Endothelial cell of umbilical vein (primary cell): ENCODE measurements around the gene STAC2. TPM values are rescaled to one million over a fixed set of nuclear protein-coding genes. Genes with fewer than 3 reads are reported as not detected.

Experiments used
- BruUV-seq: library from RNA; stranded (reverse); fragments of 400-500 nt; replicated peaks from 2 replicates; lab custom pipeline; 2021; lab: Mats Ljungman, UMichigan
- CTCF ChIA-PET: fragments of 300-600, 350-600 bp; sonication (Branson Sonifier 250); formaldehyde crosslinking; loops from one replicate; lab custom pipeline; 2021; ENCODE audit warnings: antibody characterized with exemption, inconsistent platforms; lab: Charles Lee
- POLR2A ChIA-PET: fragments of 300-600, 350-600 bp; sonication (Branson Sonifier 250); formaldehyde crosslinking; loops from one replicate; lab custom pipeline; 2021; ENCODE audit warnings: antibody characterized with exemption, inconsistent platforms; lab: Charles Lee
- DNase-seq: peaks from one replicate; pipeline ENCODE4 v3.0.0-alpha.2; 2011; ENCODE audit warnings: low read depth, low spot score
- FAIRE-seq: peaks from 2 replicates; lab custom pipeline; 2011; peaks lifted over from hg19 to GRCh38; lab: Jason Lieb, UNC
- H2AFZ ChIP-seq: 2 replicates; pipeline ENCODE4 v1.6.0; 2012; ENCODE audit warnings: low read depth, low read length, control low read depth, inconsistent platforms
- H3K27ac ChIP-seq: 2 replicates; pipeline ENCODE4 v1.5.1; 2011; ENCODE audit warnings: low read depth, mild to moderate bottlenecking, control low read depth, low read length, moderate library complexity; ENCODE audit not compliant: insufficient read depth
- H3K27me3 ChIP-seq, 2 experiments: 2 replicates each; pipeline versions ENCODE4 v1.6.0 to v1.6.1; 2011; ENCODE audit warnings: low read length in 2 of 2, mixed read lengths in 1 of 2; ENCODE audit not compliant: control insufficient read depth in 2 of 2, insufficient read depth in 2 of 2
- H3K36me3 ChIP-seq, 2 experiments: 2 replicates in 1 of 2; 3 replicates in 1 of 2; pipeline ENCODE4 v1.5.1; 2011; ENCODE audit warnings: low read length in 2 of 2, mild to moderate bottlenecking in 1 of 2, moderate library complexity in 1 of 2; ENCODE audit not compliant: control insufficient read depth in 2 of 2, insufficient read depth in 2 of 2; ENCODE audit errors: extremely low read depth in 1 of 2
- H3K4me1 ChIP-seq: 3 replicates; pipeline ENCODE4 v1.5.1; 2011; ENCODE audit warnings: mild to moderate bottlenecking, low read length; ENCODE audit not compliant: control insufficient read depth, insufficient read depth; ENCODE audit errors: extremely low read depth
- H3K4me2 ChIP-seq: 2 replicates; pipeline ENCODE4 v1.6.1; 2011; ENCODE audit warnings: low read length, control low read depth, mixed read lengths; ENCODE audit not compliant: insufficient read depth
- H3K4me3 ChIP-seq, 3 experiments: fragments of 200-600 bp in 1 of 3; sonication (generic), shearing (Covaris generic) in 1 of 3; replicated peaks in 1 of 3; 2 replicates each; pipeline ENCODE4 v1.5.1; 2011 to 2016; ENCODE audit warnings: control low read depth in 3 of 3, low read length in 3 of 3, mild to moderate bottlenecking in 2 of 3, inconsistent platforms in 1 of 3, low read depth in 1 of 3, moderate library complexity in 1 of 3; ENCODE audit not compliant: insufficient read depth in 1 of 3
- H3K79me2 ChIP-seq: 2 replicates; pipeline ENCODE4 v1.6.0; 2012; ENCODE audit warnings: low read length, inconsistent platforms; ENCODE audit not compliant: control insufficient read depth, insufficient read depth
- H3K9ac ChIP-seq: replicated peaks from 2 replicates; pipeline ENCODE3; 2011; ENCODE audit warnings: low read length, control low read depth; ENCODE audit not compliant: insufficient read depth; ENCODE audit errors: extremely low read depth
- H3K9me1 ChIP-seq: replicated peaks from 3 replicates; pipeline ENCODE4 v1.6.0; 2011; ENCODE audit warnings: mild to moderate bottlenecking, low read length; ENCODE audit not compliant: control insufficient read depth, insufficient read depth; ENCODE audit errors: extremely low read depth
- H3K9me3 ChIP-seq: replicated peaks from 2 replicates; pipeline ENCODE4 v1.5.1; 2012; ENCODE audit warnings: low read length, inconsistent platforms; ENCODE audit not compliant: control insufficient read depth, insufficient read depth
- H4K20me1 ChIP-seq: replicated peaks from 2 replicates; pipeline ENCODE3; 2011; ENCODE audit warnings: mild to moderate bottlenecking, low read length; ENCODE audit not compliant: control insufficient read depth, insufficient read depth; ENCODE audit errors: extremely low read depth
- POLR2A ChIP-seq: IDR thresholded peaks from 2 replicates; pipeline ENCODE4 v1.6.1; 2012; ENCODE audit warnings: low read depth, mild to moderate bottlenecking, control low read depth, low read length
- dilution Hi-C: fragments of 300-500 bp; cut with MboI; formaldehyde crosslinking; loops from one replicate; pipeline ENCODE4 v1.15.0; 2019; ENCODE audit warnings: low sequenced_read_pairs; ENCODE audit not compliant: extremely low pct_ligation_motif_present
- intact Hi-C: fragments of 100-400 bp; cut with micrococcal nuclease; formaldehyde crosslinking; loops from one replicate; pipeline ENCODE4 v1.10.0; 2022
- polyA plus RNA-seq, 4 experiments: library from polyadenylated mRNA; depleted of rRNA in 3 of 4; stranded (reverse) in 3 of 4; unstranded in 1 of 4; fragments of >200 nt; gene quantifications; 2 replicates each; pipeline versions ENCODE4 v1.2.1 to v1.2.3, GENCODE V29; 2011 to 2012; ENCODE audit warnings: missing spikeins in 1 of 4
- total RNA-seq: library from RNA; stranded (reverse); gene quantifications from 2 replicates; pipeline ENCODE4 v1.2.3, GENCODE V29; 2021
- TF ChIP-seq, protein P1 (sequence below), 2 donors: IDR thresholded peaks; 1 replicate in 1 of 2; 2 replicates in 1 of 2; pipeline ENCODE4 v1.5.1; 2011; ENCODE audit warnings: low read length in 2 of 2, mild to moderate bottlenecking in 2 of 2, moderate library complexity in 2 of 2, control low read depth in 1 of 2, inconsistent platforms in 1 of 2, low read depth in 1 of 2; ENCODE audit not compliant: insufficient read depth in 1 of 2; ENCODE audit errors: extremely low read depth in 1 of 2

STAC2 gene
- total and polyA plus RNA-seq, 2 donors (not counting 3 experiments of a cell fraction or from before 2014, with no cell fraction given), result not detected

DNA sequence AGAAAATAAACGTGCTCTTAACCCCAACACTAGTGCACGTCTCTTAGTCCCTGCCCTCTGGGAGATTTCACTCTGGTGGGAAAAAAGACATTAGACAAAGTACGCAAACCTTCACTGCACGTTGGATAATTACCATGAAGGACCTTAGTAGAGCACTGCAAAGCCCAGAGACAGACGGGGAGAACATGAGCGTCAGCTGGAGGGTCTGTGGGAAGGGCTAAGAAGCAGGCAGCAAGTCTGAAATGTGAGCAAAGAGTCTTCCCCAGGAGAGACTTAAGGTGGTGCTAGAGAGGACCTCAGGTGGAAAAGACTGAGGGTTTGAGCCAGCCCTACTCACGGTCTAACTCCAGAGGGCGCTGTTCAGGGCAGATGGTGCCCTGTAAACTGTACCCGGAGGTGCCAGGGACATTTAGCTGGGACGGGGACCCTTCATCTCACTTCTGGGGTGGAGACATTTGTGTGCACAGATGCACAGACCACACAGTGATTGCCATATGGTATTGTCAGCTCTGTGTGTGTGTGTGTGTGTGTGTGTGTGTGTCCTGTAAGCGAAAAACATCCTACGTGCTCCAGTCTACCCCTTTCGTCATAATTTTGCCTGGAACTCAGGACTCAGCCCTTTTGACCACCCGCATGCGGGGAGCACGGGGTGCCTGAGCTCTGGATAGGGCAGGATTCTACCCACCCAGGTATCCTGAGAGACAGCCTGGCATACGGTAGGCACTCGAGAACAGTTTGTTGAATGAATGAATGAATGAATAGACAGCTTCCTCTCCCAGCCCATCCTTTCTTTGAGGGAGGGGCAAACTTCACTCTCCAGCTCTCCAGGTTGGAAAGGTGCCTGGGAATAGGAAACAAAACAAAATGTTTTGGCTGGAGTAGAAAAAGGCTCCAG lies 10.1 kb upstream of the STAC2 start:
- Histone ChIP-seq H3K9me1 (no peaks in the 10 kb centered on the region), H3K9ac (no peak overlapping the region), H3K9me3 (no peaks in the 10 kb centered on the region), H3K36me3 (no peaks in the 10 kb centered on the region), H3K4me1 (peaks cover 3% of the 10 kb centered on the region), H3K27ac (no peak overlapping the region), H3K4me2 (no peak overlapping the region), H3K4me3 (no peak overlapping the region), H4K20me1 (no peaks in the 10 kb centered on the region), H3K27me3 (peaks cover 4 to 5% of the 10 kb centered on the region in 2 experiments), H2AFZ (no peak overlapping the region), H3K79me2 (no peaks in the 10 kb centered on the region)
- BruUV-seq, result no TSS peak
- POLR2A ChIA-PET, result no interaction called here
- peak; percentile 53 for DNase-seq
- FAIRE-seq, result peak; percentile 70
- dilution Hi-C loops, result no loop called here
- TF ChIP-seq, protein P1, sequence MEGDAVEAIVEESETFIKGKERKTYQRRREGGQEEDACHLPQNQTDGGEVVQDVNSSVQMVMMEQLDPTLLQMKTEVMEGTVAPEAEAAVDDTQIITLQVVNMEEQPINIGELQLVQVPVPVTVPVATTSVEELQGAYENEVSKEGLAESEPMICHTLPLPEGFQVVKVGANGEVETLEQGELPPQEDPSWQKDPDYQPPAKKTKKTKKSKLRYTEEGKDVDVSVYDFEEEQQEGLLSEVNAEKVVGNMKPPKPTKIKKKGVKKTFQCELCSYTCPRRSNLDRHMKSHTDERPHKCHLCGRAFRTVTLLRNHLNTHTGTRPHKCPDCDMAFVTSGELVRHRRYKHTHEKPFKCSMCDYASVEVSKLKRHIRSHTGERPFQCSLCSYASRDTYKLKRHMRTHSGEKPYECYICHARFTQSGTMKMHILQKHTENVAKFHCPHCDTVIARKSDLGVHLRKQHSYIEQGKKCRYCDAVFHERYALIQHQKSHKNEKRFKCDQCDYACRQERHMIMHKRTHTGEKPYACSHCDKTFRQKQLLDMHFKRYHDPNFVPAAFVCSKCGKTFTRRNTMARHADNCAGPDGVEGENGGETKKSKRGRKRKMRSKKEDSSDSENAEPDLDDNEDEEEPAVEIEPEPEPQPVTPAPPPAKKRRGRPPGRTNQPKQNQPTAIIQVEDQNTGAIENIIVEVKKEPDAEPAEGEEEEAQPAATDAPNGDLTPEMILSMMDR (IDR thresholded peaks at IDR 0.05; ENCODE audit: extremely low read depth in 1 of 2, insufficient read depth in 1 of 2, low read depth in 1 of 2, low read length in 2 of 2), result peak; percentile 83 to 85
- no peak for TF ChIP-seq POLR2A
- CTCF ChIA-PET, result interaction anchor here (0.6 to 12.5 kb wide), 15 partner anchors 9 to 746 kb away, joined by 3 to 420 read pairs (median 5); partner anchors contain the start of genes RPL19 and STAC2
- intact Hi-C loops, result no loop called here
